BLaER1 treated with 17β-estradiol and CSF1 and Interleukin-3, amounts not matched to agents 10 nM and 100 nM (cell line): ENCODE measurements around the gene MYL7.
"Not testable (repeated sequence)": the region's sequence is repeated elsewhere in the genome, so short reads cannot be mapped to it uniquely, and the experiment has no call there.

Experiments
- H3K27ac ChIP-seq, 11 experiments: shearing (Covaris generic); formaldehyde crosslinking; 2 replicates each; pipeline ENCODE4 v1.8.1; 2022
- H3K27me3 ChIP-seq, 11 experiments: shearing (Covaris generic); formaldehyde crosslinking; 2 replicates each; pipeline ENCODE4 v1.8.1; 2022
- H3K36me3 ChIP-seq, 11 experiments: shearing (Covaris generic); formaldehyde crosslinking; 2 replicates each; pipeline ENCODE4 v1.8.1; 2022
- H3K4me1 ChIP-seq, 10 experiments: shearing (Covaris generic); formaldehyde crosslinking; 2 replicates each; pipeline ENCODE4 v1.8.1; 2022
- H3K4me2 ChIP-seq, 11 experiments: shearing (Covaris generic); formaldehyde crosslinking; 2 replicates each; pipeline ENCODE4 v1.8.1; 2022
- H3K4me3 ChIP-seq, 10 experiments: shearing (Covaris generic); formaldehyde crosslinking; 2 replicates each; pipeline ENCODE4 v1.8.1; 2022
- H3K9ac ChIP-seq, 11 experiments: shearing (Covaris generic); formaldehyde crosslinking; 2 replicates each; pipeline ENCODE4 v1.8.1; 2022
- H3K9me3 ChIP-seq, 11 experiments: shearing (Covaris generic); formaldehyde crosslinking; replicated peaks in 1 of 11; 2 replicates each; pipeline ENCODE4 v1.8.1; 2022
- H4K20me1 ChIP-seq, 11 experiments: shearing (Covaris generic); formaldehyde crosslinking; 2 replicates each; pipeline ENCODE4 v1.8.1; 2022
- Cebpa-rat ChIP-seq, 11 experiments: shearing (Covaris generic); IDR thresholded peaks; 2 replicates each; pipeline ENCODE4 v1.8.1; 2022

The MYL7 gene

GRCh38 chr7:44173911-44174693 lies 33.0 kb upstream of the MYL7 start:
- TF ChIP-seq Cebpa-rat (IDR thresholded peaks at IDR 0.05): no peak
- Histone ChIP-seq H3K4me3 (no peak overlapping the region), H3K27me3 (no peaks in the 10 kb centered on the region), H4K20me1 (no peaks in the 10 kb centered on the region), H3K9ac (no peak overlapping the region), H3K9me3 (peaks cover 0 to 18% (median 12%) of the 10 kb centered on the region in 11 experiments; a peak in 14 of 22 replicates), H3K36me3 (no peaks in the 10 kb centered on the region), H3K4me1 (peaks cover 0 to 17% (median 5%) of the 10 kb centered on the region in 10 experiments; a peak in 8 of 20 replicates), H3K4me2 (peak overlapping the region in 1 of 11 experiments; percentile 22; a peak in 1 of 22 replicates), H3K27ac (no peak overlapping the region)

DNA sequence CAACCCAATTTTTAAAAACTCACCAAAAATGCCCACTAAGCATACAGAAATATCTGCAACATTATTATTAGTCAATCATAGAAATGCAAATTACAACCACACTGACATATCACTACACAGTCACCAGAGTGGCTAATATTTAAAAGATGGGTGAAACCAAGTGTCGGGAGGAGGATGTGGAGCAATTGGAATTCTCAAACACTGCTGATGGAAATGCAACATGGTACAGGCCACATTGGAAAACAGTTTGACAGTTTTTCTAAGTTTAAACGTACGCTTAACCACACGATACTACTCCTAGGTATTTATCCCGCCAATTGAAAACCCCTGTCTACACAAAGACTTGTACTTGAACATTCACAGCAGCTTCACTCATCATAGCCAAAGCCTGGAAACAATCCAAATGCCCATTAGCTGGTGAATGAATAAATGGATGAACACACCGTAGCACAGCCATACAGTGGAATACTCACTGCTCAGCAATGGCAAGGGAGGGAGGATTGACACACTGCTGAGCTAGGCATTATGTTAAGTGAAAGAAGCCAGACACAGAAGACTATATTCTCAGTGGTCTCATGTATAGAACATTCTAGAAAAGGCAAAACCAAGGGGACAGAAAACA lies 31.8 kb upstream of the MYL7 start:
- no peak overlapping the region for H3K4me3 ChIP-seq
- no peaks in the 10 kb centered on the region for H3K36me3 ChIP-seq
- no peaks in the 10 kb centered on the region for H3K27me3 ChIP-seq
- H3K4me2 ChIP-seq: no peak overlapping the region
- no peaks in the 10 kb centered on the region for H4K20me1 ChIP-seq
- no peak overlapping the region for H3K9ac ChIP-seq
- TF ChIP-seq Cebpa-rat (IDR thresholded peaks at IDR 0.05): no peak
- peaks cover 0 to 23% (median 11%) of the 10 kb centered on the region in 10 experiments; a peak in 15 of 20 replicates for H3K4me1 ChIP-seq
- no peak overlapping the region for H3K27ac ChIP-seq
- H3K9me3 ChIP-seq: peaks cover 0 to 18% (median 12%) of the 10 kb centered on the region in 11 experiments; a peak in 14 of 22 replicates

DNA sequence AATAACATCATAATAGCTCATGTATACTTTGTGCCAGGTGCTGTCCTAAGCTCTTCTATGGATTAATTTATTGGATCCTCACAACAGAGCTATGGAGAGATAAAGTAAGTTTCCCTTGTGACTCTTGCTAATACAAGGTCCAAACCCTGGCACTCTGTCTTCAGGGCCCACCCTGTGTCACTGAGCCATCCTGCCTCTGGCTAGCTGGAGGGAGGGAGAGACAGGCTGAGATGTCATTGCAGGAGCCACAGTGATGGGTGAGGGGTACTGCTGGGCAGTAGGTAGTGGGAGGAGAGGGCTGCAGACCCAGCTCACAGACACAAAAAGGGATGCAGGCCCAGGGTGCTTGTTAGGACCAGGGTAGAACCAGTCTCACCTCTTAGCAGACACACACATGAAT lies 31.2 kb upstream of the MYL7 start:
- no peak overlapping the region for H3K4me2 ChIP-seq
- H3K36me3 ChIP-seq: no peaks in the 10 kb centered on the region
- H3K9ac ChIP-seq: no peak overlapping the region
- no peak overlapping the region for H3K27ac ChIP-seq
- peaks cover 0 to 18% (median 12%) of the 10 kb centered on the region in 11 experiments; a peak in 14 of 22 replicates for H3K9me3 ChIP-seq
- no peaks in the 10 kb centered on the region for H4K20me1 ChIP-seq
- H3K4me1 ChIP-seq: peaks cover 0 to 21% (median 16%) of the 10 kb centered on the region in 10 experiments; a peak in 14 of 20 replicates
- no peak for TF ChIP-seq Cebpa-rat (IDR thresholded peaks at IDR 0.05)
- no peaks in the 10 kb centered on the region for H3K27me3 ChIP-seq
- H3K4me3 ChIP-seq: no peak overlapping the region

GRCh38 chr7:44171901-44172300 lies 30.8 kb upstream of the MYL7 start:
- H4K20me1 ChIP-seq, H3K27me3 ChIP-seq, H3K27ac ChIP-seq, H3K36me3 ChIP-seq, H3K4me2 ChIP-seq, H3K9ac ChIP-seq, H3K4me3 ChIP-seq: not testable (repeated sequence)
- Histone ChIP-seq H3K4me1 (peaks cover 0 to 20% (median 17%) of the 10 kb centered on the region in 10 experiments; a peak in 14 of 20 replicates), H3K9me3 (peaks cover 0 to 18% (median 12%) of the 10 kb centered on the region in 11 experiments; a peak in 14 of 22 replicates)

DNA sequence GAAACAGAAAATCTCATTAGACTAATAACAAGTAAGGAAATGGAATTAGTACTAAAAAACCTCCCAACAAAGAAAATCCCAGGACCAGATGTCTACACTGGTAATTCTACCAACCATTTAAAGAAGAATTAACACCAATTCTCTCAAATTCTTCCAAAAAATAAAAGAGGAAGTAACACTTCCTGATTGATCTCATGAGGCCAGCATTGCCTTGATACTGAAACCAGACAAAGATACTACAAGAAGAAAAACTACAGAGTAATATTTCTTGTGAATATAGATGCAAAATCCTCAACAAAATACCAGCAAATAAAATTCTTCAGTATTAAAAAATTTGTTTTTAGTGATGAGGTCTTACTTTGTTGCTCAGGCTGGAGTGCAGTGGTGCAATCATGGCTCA lies 26.8 kb upstream of the MYL7 start:
- no peak for TF ChIP-seq Cebpa-rat (IDR thresholded peaks at IDR 0.05)
- H3K9me3 ChIP-seq: peaks cover 5 to 38% (median 23%) of the 10 kb centered on the region in 11 experiments; a peak in 20 of 22 replicates
- H3K9ac ChIP-seq: no peak overlapping the region
- no peaks in the 10 kb centered on the region for H4K20me1 ChIP-seq
- no peak overlapping the region for H3K27ac ChIP-seq
- no peaks in the 10 kb centered on the region for H3K27me3 ChIP-seq
- no peaks in the 10 kb centered on the region for H3K36me3 ChIP-seq
- peaks cover 0 to 16% (median 11%) of the 10 kb centered on the region in 10 experiments; a peak in 11 of 20 replicates for H3K4me1 ChIP-seq
- H3K4me2 ChIP-seq: peak overlapping the region in 7 of 11 experiments; percentile 7 to 38 (median 20); a peak in 9 of 22 replicates
- no peak overlapping the region for H3K4me3 ChIP-seq

- H3K27ac ChIP-seq: no peak overlapping the region
- H3K27me3 ChIP-seq: no peaks in the 10 kb centered on the region
- H3K4me1 ChIP-seq: peaks cover 0 to 16% (median 11%) of the 10 kb centered on the region in 10 experiments; a peak in 11 of 20 replicates
- H3K4me2 ChIP-seq: no peak overlapping the region
- peaks cover 5 to 23% (median 12%) of the 10 kb centered on the region in 11 experiments; a peak in 16 of 22 replicates for H3K9me3 ChIP-seq
- H3K9ac ChIP-seq: no peak overlapping the region
- no peaks in the 10 kb centered on the region for H3K36me3 ChIP-seq
- TF ChIP-seq Cebpa-rat (IDR thresholded peaks at IDR 0.05): no peak
- no peaks in the 10 kb centered on the region for H4K20me1 ChIP-seq
- H3K4me3 ChIP-seq: no peak overlapping the region
These were observed 22.5 kb upstream of the MYL7 start for GRCh38 chr7:44163591-44163990.

GRCh38 chr7:44162785-44163395 lies 21.8 kb upstream of the MYL7 start:
- Histone ChIP-seq H3K4me3 (no peak overlapping the region), H3K4me1 (peaks cover 0 to 9% (median 4%) of the 10 kb centered on the region in 10 experiments; a peak in 11 of 20 replicates), H3K27me3 (no peaks in the 10 kb centered on the region), H3K9me3 (peaks cover 5 to 23% (median 12%) of the 10 kb centered on the region in 11 experiments; a peak in 16 of 22 replicates), H3K9ac (no peak overlapping the region), H3K27ac (no peak overlapping the region), H3K4me2 (no peak overlapping the region), H3K36me3 (no peaks in the 10 kb centered on the region), H4K20me1 (no peaks in the 10 kb centered on the region)
- no peak for TF ChIP-seq Cebpa-rat (IDR thresholded peaks at IDR 0.05)

- H3K36me3 ChIP-seq: no peaks in the 10 kb centered on the region
- no peak for TF ChIP-seq Cebpa-rat (IDR thresholded peaks at IDR 0.05)
- no peaks in the 10 kb centered on the region for H4K20me1 ChIP-seq
- H3K27ac ChIP-seq: no peak overlapping the region
- H3K4me1 ChIP-seq: peaks cover 0 to 1% (median 0%) of the 10 kb centered on the region in 10 experiments; a peak in 2 of 20 replicates
- no peaks in the 10 kb centered on the region for H3K27me3 ChIP-seq
- no peak overlapping the region for H3K4me2 ChIP-seq
- H3K9me3 ChIP-seq: peaks cover 5 to 23% (median 12%) of the 10 kb centered on the region in 11 experiments; a peak in 16 of 22 replicates
- H3K4me3 ChIP-seq: no peak overlapping the region
- H3K9ac ChIP-seq: no peak overlapping the region
These were observed 21.0 kb upstream of the MYL7 start for GRCh38 chr7:44162179-44162578.

DNA sequence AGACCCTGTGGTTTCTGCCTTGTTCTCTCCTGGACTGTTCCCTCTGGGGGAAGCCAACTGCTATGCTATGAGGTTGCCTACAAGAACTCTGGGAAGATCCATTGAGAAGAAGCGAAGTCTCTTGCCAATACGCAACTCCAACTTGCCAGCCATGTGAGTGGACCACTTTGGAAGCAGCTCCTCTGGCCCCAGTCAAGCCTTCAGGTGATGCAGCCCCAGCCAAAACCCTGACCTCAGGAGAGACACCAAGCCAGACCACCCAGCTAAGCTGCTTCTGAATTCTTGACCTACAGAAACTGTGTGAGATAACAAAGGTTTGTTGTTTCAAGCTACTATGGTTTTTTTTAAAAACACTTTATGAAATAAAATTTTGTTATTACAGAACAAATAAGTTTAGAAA lies 20.2 kb upstream of the MYL7 start:
- Histone ChIP-seq H3K27me3 (no peaks in the 10 kb centered on the region), H3K4me3 (no peak overlapping the region), H3K9me3 (peaks cover 5 to 23% (median 12%) of the 10 kb centered on the region in 11 experiments; a peak in 16 of 22 replicates), H3K36me3 (no peaks in the 10 kb centered on the region), H3K9ac (no peak overlapping the region), H3K27ac (no peak overlapping the region), H3K4me1 (no peaks in the 10 kb centered on the region), H4K20me1 (no peaks in the 10 kb centered on the region), H3K4me2 (no peak overlapping the region)
- no peak for TF ChIP-seq Cebpa-rat (IDR thresholded peaks at IDR 0.05)
